SK-N-SH (cell line): ENCODE data around the gene C2orf92.

ENCODE experiments used
- EP300 ChIP-seq, 2 experiments: IDR thresholded peaks; 2 replicates each; pipeline versions ENCODE4 v1.4.0 to v1.6.1; 2012; ENCODE audit warnings: borderline replicate concordance in 1 of 2, low read depth in 1 of 2, low read length in 1 of 2
- EZH2phosphoT487 ChIP-seq: fragments of 200-600 bp; sonication (generic); IDR thresholded peaks from 2 replicates; pipeline ENCODE4 v1.6.1; 2017; ENCODE audit warnings: low read depth, mixed run types, mild to moderate bottlenecking, antibody characterized with exemption, moderate library complexity, borderline replicate concordance
- GATA2 ChIP-seq: sonication (generic); formaldehyde crosslinking; IDR thresholded peaks from 2 replicates; pipeline ENCODE4 v1.5.0; 2020; ENCODE audit warnings: mild to moderate bottlenecking, missing genetic modification reagents
- RAD21 ChIP-seq: IDR thresholded peaks from 2 replicates; pipeline ENCODE4 v1.6.1; 2012; ENCODE audit warnings: mild to moderate bottlenecking, low read length
- RFX5 ChIP-seq: IDR thresholded peaks from 2 replicates; pipeline ENCODE4 v1.6.1; 2012; ENCODE audit warnings: mild to moderate bottlenecking, improper control_type of control experiment, low read length
- TF ChIP-seq, protein P1 (sequence below): fragments of 200-600 bp; sonication (generic); IDR thresholded peaks from 2 replicates; pipeline ENCODE4 v1.6.1; 2017; ENCODE audit warnings: antibody characterized with exemption, mild to moderate bottlenecking, moderate library complexity
- TF ChIP-seq, protein P2 (sequence below): fragments of 150-350 bp; IDR thresholded peaks from 2 replicates; pipeline ENCODE4 v1.6.1; 2017; ENCODE audit warnings: antibody characterized with exemption, low read length, low read depth, borderline replicate concordance

DNA sequence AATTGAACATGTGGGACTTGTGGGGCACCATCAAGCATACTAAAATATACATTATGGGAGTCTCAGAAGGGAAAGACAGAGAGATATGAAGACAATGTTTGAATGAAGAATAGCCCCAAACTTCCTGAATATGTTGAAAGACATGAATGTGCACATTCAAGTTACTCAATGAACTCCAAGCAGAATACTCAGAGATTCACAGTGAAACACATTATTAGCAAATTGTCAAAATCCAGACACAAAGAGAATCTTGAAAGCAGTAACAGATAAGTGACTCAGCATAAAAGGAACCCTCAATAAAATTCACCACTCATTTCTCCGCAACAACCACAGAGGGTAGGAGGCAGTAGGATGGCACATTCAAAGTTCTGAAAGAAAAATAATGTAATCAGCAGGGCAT lies 8.8 kb downstream of the C2orf92 start:
- TF ChIP-seq, protein P1, sequence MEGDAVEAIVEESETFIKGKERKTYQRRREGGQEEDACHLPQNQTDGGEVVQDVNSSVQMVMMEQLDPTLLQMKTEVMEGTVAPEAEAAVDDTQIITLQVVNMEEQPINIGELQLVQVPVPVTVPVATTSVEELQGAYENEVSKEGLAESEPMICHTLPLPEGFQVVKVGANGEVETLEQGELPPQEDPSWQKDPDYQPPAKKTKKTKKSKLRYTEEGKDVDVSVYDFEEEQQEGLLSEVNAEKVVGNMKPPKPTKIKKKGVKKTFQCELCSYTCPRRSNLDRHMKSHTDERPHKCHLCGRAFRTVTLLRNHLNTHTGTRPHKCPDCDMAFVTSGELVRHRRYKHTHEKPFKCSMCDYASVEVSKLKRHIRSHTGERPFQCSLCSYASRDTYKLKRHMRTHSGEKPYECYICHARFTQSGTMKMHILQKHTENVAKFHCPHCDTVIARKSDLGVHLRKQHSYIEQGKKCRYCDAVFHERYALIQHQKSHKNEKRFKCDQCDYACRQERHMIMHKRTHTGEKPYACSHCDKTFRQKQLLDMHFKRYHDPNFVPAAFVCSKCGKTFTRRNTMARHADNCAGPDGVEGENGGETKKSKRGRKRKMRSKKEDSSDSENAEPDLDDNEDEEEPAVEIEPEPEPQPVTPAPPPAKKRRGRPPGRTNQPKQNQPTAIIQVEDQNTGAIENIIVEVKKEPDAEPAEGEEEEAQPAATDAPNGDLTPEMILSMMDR = no peak
- TF ChIP-seq GATA2 (CRISPR knock-in tag) (no peak), RAD21 (no peak), EP300 (IDR thresholded peaks at IDR 0.05; ENCODE audit: borderline replicate concordance in 1 of 2, low read depth in 1 of 2, low read length in 1 of 2) (no peak), EZH2phosphoT487 (no peak), RFX5 (no peak)
- TF ChIP-seq, protein P2, sequence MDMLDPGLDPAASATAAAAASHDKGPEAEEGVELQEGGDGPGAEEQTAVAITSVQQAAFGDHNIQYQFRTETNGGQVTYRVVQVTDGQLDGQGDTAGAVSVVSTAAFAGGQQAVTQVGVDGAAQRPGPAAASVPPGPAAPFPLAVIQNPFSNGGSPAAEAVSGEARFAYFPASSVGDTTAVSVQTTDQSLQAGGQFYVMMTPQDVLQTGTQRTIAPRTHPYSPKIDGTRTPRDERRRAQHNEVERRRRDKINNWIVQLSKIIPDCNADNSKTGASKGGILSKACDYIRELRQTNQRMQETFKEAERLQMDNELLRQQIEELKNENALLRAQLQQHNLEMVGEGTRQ = no peak
